CD4-positive, alpha-beta T cell treated with Interleukin-17A for 4 hours (primary cell): ENCODE measurements around the gene GRHPR.
A peak's percentile ranks its signal among the peaks of the same experiment; 100 is the strongest.

Source experiments
- DNase-seq: peaks from one replicate; pipeline ENCODE4 v3.0.0-alpha.2; 2020; ENCODE audit warnings: mixed read lengths

GRHPR gene

DNA sequence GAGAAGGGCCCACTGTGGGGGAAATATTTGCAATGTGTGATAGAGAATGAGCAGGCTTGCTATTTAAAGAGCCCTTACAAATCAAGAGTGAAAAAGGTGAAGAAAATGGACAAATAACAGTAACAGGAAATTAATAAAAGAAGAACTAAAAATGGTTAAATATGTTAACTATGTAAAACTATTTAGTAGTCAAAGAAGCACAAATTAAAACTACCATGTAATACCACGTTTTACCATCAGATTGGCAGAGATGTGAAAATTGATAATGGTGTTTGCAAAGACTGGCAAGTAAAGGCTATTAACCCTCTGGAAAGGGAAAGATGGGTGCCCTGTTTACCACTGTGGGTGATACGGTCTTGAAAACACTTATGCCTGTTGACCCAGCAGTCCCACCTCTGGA, 23.2 kb upstream of the GRHPR start:
- DNase-seq, result no peak

DNA sequence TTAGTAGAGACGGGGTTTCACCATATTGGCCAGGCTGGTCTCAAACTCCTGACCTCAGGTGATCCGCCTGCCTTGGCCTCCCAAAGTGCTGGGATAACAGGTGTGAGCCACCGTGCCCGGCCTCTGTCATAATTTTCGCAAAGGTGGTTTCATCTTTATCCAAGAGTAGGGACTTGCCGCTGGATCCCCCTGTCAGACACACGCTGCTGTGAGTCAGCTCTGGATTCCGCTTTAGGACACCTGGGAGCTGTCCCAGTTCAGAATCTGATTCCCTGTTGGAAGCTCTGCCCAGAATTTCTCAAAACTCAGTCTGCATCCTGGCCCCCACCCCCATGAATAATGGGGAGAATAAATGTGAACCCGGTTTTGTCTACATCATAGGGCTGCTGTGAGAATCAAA, 17.9 kb upstream of the GRHPR start:
- no peak for DNase-seq

DNA sequence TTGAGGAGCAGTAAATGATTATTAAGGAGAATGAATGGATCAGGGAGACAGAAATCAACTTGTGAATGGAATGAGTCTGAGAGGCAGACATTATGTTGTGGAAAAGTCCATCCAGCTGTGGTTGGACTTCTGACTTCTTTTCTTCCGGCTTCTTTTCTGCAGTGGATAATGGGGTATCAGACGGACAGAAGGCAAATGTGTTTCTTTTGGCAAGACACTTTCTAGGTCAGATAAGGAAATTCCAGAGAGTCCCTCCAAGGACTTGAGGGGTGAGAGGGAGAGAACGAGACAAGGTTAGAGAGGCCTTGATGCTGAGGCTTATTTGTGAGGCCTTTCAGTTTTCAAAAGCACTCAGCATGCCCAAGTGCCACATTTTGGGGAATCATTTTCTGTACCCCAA, 17.1 kb upstream of the GRHPR start:
- DNase-seq, result no peak

DNA sequence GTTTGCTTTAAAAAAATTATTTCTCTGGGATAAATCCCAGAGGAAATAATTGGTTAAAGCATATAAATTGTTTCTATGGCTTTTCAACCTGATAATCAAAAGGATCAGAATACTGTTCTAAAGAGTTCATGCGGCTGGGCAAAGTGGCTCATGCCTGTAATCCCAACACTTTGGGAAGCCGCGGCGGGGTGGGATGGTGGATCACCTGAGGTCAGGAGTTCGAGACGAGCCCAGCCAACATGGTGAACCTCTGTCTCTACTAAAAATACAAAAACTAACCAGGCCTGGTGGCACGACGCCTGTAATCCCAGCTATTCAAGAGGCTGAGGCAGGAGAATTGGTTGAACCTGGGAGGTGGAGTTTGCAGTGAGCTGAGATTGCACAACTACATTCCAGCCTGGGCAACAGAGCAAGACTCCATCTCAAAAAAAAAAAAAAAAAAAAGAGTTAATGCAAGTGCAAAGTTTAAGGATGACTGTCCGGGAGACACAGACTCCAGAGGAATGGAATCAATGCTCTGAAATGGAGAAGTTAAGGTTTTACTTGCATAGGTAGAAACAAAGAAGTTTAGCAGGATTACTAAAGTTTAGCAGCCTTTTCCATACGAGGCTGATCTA, 16.6 kb upstream of the GRHPR start:
- no peak for DNase-seq

DNA sequence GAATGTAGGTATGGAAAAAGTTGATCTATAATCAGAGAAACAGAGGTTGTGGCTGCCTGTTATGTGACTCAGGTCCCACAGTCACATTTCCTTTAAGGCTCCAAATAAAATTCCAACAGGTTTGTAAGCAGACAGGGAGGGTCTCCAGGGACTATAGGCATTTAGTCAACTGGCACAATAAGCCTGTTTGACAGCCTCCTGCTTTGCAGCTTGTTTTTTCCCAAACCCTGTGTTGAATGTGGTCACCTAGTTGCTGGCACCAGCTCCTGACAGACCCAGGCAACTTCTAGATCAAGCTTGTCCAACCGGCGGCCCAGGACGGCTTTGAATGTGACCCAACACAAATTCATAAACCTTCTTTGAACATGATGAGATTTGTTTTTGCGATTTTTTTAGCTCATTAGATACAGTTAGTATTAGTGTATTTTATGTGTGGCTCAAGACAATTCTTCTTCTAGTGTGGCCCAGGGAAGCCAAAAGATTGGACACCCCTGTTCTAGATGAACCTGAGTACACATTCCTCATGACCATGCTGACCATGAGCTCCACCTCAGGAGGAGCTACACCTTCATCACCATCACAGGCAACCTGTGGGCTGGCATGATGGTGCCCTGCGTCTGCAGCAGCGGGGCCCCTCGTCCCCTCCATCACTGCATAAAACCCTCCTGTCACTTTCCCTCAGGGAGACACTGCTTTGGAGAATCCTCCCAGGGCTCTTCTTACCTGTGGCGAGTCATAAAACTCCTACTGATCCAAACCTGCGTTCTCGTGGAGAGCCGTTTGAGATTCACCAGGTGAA, 15.7 kb upstream of the GRHPR start:
- no peak for DNase-seq

DNA sequence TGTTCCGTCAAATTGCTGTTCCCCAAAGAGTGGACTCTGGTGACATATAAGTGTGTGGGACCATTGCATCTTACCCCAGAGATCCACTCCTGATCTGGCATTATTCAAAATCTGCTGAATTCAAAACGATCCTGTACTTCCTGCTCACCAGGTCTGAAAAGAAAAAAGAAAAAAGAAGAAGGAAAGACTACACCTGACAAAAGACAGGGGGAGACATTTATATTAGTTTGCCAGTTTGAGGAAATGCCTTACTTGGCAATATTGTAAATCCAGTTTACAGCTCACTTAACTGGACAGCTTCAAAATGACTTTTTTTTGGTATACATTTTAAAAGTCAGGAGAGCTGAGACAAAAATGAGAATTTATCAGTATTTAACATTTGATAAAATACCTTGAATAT, 15.0 kb upstream of the GRHPR start:
- no peak for DNase-seq

DNA sequence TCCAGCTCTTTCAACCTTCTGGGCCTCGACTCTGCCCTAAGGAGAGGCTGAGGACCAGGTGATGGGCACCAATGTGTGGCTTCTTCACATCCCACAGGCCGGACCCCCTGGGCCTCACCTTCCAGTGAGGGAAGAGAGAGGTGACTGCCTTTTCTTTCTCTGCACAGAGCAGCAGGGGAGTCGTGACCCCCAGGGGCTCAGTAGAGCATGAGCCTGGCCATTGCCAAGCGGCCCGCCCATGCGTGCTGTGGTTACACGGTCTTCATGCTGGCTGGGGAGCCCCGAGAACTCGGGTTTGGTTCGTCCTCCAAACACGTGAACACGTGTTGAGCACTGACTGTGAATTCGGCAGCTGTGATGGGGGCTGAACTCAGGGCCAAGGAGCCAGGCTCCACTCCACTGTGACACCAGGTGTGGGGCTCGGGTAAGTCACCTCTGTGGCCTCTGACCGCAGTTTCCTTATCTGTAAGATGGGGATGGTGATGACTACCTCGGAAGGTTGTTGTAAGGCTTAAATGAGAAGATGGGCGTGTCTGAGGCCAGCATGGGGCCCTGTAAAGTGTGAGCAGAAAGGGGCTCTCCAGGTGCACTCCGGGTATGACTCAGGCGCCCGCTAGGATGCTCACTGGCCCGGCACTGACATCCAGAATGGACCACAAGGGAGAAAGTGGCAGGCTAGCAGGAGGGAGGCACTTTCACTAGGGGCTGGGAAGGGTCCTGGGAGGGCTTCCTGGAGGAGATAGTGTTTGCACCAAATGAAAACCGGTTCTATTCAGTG, 13.4 kb upstream of the GRHPR start:
- peak; percentile 63 for DNase-seq

DNA sequence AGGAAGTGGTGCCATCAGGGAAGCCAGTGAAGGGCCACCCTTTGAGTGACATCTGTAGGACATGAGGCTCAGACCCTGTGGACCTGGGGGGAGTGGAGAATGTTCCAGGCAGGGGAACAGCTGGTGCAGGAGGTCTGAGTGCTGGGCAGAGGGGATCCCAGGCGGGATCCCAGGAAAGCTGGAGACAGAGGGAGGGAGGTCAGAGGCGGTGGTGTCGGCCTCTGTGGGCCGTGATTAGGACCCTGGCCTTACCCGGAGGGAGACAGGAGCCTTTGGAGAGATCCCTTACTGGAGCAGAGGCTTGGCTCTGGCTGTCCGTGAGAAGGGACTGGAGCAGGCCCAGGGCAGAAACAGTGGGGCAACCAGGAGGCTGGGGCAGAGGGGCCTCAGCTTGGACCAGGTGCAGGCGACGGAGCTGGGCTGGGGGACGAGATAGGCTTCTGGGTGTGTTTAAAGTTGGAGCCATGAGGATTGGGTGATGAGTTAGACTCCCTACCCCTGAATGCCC, 12.1 kb upstream of the GRHPR start:
- DNase-seq, result no peak

DNA sequence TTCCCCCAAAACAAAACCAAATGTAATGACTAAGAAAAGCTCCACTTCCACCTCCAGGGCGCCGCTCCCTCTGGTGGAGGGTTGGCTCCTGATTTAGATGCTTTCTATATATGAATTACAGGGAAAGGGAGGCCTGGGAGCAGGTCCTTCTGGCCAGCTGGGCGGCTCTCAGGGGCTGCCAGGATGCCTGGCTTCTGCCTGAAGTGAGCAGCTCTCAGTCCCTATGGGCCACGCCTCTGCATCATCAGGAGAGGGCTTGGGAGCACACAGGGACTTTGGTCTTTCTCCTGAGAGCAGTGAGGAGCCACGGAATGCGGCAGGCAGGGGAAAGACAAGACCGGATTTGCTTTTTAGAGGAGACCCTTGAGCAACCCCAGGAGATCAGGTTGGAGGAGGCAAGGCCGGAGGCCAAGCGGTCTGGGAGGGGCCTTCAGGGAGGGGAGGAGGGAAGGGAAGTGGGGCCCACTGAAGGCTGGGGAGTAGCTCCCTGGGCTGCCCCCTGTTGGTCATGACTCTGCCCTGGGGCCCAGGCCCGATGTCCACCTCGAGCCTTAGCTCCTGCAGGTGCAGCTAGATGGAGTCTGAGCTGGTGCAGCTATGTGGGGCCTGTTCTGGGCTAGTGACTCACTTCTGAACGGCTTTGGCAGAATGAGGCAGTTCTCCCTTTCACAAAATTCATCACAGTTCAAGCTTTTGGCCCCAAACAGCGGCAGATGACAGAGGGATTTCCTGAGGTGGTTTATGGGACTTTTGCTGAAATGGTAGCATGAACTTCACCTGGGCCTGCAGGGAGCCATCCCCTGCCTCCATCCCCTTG, 11.3 kb upstream of the GRHPR start:
- DNase-seq, result no peak

DNA sequence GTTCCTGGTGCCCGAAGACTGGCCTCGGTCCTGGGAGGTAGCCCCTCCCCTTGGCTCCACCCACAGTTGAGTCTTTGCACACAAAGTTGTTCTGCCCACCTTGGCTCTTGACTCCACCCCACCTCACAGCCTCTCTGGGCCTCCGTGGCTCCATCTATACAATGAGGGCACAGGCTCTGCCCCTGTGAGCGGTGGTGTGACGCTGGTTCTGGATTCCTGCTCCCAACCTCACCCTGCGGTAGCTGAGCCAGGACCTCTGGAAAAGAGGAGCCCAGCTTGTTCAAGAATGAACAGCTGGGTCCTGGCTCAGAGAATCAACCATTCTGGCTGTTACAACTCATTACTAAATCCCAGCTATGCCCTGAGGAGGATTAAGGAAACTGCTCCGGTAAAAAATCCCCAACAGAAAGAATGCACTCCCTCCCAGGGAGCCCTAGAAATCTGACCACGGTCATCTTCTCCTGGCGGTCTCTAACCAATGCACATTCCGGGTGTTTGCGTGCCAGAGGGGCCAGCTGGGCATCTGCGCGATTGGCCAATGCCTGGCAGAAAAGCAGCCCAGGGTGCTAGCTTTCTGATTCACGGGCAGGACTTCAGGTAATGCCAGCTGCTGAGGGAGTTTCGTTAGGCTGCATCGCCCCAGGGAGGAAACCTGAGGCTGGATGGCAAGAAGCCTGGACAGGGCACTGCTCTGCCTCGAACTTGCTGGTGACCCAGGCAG, 9.9 kb upstream of the GRHPR start:
- DNase-seq, result no peak

DNA sequence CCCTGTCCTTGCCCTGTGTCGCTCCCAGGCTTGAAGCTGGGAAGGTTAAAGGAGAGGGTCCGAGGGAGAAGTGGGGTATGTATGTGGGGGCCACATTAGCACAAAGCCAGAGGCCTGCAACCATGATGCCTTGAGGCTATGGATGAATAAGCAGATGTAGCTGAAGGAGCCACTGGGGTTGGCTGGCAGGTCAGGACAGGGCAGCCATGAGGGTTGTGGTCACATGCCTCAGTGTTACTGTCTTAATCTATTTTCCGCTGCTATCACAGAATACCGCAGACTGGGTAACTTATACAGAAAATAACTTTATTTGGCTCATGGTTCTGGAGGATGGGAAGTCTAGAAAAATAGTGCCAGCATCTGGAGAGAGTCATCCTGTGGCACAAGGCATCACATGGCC, 9.2 kb upstream of the GRHPR start:
- no peak for DNase-seq

DNA sequence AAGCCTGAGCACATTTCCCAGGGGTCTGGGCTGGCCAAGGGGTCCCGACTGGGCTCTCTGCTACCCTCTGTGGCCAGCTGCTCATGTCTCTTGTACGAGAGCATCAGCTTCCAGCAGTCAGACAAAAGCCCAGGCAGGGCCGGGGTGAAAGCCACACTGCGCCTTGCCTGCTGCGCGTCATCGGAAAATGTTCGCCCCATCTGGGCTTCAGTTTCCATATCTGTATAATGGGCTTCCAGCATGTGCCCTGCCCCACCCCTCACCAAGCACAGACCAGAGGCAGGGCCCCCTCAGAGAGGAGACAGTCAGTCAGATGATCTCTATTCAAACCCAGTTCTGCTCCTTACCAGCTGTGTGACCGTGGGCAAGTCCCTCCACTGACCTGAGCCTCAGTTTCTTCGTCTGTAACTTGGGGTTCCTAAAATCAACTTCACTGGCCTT, 8.0 kb upstream of the GRHPR start:
- no peak for DNase-seq

DNA sequence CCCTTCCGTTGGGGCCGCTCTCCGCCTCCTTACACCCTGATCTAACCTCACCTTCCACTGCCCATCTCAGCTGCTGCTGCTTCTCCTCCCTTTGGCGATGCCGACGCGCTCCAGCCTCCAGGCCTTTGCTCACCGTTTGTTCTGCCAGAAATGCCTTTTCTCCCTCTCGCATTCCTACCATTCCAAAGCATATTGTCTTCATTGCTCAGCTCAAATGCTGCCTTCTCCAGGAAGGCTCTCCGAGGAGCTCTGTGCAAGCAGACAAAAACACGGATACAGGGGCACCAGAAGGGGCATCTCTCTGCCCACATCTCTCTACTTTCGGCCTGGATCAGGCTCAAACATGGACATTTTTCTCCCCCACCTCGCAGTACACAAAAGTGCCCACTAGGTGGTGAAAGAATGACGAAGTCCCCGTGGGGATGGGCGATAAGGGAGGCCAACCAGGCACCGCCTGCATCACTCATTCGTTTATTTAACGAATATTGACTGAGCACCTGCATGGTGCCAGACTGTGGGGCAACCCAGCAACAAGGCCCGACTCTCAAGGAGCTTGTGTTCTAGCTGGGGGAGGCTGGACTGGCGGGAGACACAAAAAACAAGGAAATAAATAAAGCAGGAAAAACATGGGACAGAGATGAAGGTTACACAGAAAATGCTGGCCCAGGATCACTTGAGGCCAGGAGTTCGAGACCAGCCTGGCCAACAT, 7.3 kb upstream of the GRHPR start:
- DNase-seq, result peak; percentile 80

DNA sequence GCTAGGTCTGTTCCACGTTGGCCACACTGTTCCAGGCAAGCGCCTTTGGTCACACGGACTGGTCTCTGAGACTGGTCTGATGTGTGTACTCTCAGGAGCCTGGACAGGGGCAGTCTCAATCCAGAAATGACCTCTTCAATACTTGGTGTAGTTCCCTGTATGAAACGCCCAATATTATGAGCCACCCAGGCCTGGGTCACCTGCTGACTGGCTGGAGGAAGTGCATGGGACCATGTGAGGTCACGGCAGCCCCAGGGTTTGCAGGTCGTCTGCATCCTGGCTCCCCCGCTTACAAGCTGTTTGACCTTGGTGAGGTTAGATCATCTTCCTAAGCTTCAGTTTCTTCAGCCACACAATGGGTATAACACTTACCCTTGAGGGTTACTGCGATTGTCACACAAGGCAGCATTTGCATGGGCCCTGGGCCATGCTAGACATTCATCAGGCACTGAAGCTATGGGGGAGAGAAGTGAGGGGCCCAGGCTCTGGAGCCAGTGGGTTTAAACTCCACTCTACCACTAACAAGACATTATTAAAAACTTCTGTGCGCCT, 5.2 kb upstream of the GRHPR start:
- DNase-seq, result no peak

DNA sequence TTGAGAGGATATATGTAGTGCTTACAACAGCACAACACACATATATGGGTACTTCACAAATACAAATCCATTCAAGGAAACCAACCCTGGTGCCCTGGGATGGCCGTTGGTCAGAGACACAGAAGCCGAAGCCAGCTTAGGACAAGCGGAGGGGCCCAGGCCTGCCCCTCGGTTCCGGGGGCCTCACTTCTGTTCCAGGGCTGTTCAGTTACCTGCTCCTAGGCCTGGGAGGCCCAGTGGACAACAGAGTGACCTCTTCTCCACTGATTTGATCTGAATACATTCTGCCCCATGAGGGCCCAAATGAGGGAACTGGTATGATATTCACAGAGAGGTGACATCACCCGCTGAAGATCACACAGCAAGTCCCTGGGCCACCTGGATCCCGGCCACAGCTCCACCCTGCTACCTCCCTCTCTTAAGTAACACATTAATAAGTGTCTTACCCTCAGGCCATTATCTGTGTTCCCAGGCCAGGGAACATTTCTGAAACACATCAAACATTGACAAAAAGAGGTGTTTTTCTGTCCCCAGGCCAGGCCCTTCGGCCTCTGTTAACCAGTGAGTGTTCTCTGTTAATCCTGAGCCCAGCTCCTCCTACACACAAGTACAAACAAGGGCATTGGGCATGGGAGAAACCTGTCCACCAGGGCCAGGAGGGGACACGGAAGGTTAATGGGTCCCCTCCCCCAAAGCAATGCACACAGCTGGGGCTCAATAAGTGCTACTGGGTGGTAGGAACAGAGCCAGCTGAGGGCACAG, 4.5 kb upstream of the GRHPR start:
- no peak for DNase-seq

DNA sequence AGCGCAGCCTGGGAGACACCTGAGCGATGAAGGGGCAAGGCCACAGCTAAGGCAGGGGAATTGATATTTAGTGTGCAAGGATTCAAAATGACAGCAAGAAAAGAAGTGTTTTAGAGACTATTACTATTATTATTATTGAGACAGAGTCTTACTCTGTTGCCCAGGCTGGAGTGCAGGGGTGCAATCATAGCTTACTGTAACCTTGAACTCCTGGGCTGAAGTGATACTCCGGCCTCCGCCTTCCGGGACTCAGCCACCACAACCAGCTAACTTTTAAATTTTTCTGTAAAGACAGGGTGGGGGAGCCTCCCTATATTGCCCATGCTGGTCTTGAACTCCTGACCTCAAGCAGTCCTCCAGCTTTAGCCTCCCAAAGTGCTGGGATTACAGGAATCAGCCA, 3.3 kb upstream of the GRHPR start:
- no peak for DNase-seq

DNA sequence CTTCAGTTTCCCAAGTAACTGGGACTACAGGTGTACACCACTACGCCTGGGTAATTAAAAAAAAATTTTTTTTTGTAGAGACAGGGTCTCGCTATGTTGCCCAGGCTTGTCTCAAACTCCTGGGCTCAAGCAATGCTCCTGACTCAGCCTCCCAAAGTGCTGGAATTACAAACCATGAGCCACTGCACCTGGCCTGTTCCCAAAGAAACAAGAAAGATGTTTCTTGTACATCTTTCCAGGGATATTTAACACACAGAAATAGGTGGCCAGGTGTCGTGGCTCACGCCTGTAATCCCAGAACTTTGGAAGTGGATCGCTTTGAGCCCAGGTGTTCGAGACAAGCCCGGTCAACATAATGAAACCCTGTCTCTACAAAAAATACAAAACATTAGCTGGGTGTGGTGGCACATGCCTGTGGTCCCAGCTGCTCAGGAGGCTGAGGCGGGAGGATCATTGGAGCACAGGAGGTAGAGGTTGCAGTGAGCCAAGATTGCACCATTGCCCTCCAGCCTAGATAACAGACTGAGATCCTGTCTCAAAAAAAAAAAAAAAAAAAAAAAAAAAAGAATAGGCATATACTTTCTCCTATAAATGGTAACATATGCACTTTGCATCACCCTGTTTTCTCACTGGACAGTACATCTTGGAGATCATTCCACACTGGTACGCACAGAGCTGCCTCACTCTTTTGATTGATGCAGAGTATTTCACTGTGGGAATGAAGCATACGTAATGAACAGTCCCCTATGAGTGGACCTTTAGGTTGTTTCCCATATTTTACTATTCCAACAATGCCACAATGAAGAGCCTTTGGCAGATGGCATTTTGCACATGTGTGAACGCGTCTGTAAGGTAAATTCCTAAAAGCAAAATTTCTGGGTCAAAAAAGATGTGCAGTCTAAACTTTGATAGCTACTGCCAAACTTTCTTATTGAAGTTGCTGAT, 2.0 kb upstream of the GRHPR start:
- no peak for DNase-seq

DNA sequence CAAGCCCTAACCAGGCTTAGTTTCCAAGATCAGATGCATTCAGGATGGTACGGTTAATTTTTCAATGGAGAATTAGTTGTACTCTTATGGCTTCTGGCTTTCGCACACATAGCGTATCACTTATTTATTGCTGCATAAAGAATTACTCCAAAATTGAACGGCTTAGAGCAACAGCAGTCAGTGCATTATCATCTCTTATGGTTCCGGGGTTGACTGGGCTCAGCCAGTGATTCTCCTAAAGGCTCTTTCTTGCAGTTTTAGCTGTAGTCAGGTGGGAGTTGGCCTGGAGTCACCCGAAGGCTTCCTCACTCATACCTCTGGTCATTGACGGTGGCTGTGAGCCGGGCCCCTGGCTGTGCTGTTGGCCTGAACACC, 595 bp upstream of the GRHPR start:
- DNase-seq, result no peak

DNA sequence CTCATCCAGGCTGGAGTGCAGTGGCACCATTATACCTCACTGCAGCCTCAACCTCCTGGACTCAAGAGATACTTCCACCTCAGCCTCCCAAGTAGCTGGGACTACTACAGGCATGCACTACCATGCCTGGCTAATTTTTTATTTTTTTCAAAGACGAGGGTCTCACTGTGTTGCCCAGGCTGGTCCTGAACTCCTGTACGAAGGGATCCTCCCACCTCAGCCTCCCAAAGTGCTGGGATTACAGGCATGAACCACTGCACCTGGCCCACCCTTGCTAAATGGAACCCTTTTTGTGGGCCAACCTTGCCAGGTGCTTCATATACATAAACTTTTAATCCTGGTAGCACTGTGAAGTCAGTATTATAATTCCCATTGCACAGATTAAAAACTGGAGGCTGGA, 1.0 kb downstream of the GRHPR start:
- DNase-seq, result no peak
